GM12878 (cell line): ENCODE measurements around the gene B4GALT1. TPM values are rescaled to one million over a fixed set of nuclear protein-coding genes. Genes with fewer than 3 reads are reported as not detected.

ENCODE experiments used
- ATAC-seq: fragments of 200-7000 bp; cut with Tn5 transposase; 3 replicates; pipeline ENCODE4 v1.9.1; 2020; ENCODE audit warnings: mild to moderate bottlenecking, moderate library complexity
- BruUV-seq: library from RNA; stranded (reverse); fragments of 400-500 nt; replicated peaks from 2 replicates; lab custom pipeline; 2021; lab: Mats Ljungman, UMichigan
- CTCF ChIA-PET: fragments of 300-600 bp; sonication (Branson Sonifier 250); formaldehyde crosslinking; extraction: SDS; loops from one replicate; lab custom pipeline; 2021; ENCODE audit warnings: inconsistent platforms; lab: Yijun Ruan, JAX
- POLR2A ChIA-PET: fragments of 350-600 bp; formaldehyde crosslinking; extraction: SDS; loops from one replicate; lab custom pipeline; 2021; ENCODE audit warnings: inconsistent platforms; lab: Charles Lee
- RAD21 ChIA-PET: fragments of 300-600 bp; sonication (Branson Sonifier 250); formaldehyde crosslinking; loops from one replicate; lab custom pipeline; 2023; ENCODE audit warnings: antibody characterized with exemption; ENCODE audit not compliant: unreplicated experiment; lab: Charles Lee
- SMC1A ChIA-PET: fragments of 300-600 bp; sonication (Branson Sonifier 250); formaldehyde crosslinking; loops from one replicate; lab custom pipeline; 2023; ENCODE audit not compliant: unreplicated experiment, uncharacterized antibody; lab: Charles Lee
- DNase-seq: peaks from one replicate; pipeline ENCODE4 v3.0.0-alpha.2; 2011; ENCODE audit warnings: low read depth, low spot score
- FAIRE-seq: peaks from 3 replicates; lab custom pipeline; 2011; peaks lifted over from hg19 to GRCh38; lab: Jason Lieb, UNC
- H2AFZ ChIP-seq: 2 replicates; pipeline ENCODE4 v1.6.0; 2011; ENCODE audit warnings: low read depth, low read length, control low read depth; ENCODE audit not compliant: control insufficient read depth
- H3K27ac ChIP-seq: 2 replicates; pipeline ENCODE4 v1.5.1; 2011; ENCODE audit warnings: control low read depth; ENCODE audit not compliant: control insufficient read depth, insufficient read depth
- H3K27me3 ChIP-seq, 2 experiments: replicated peaks in 1 of 2; 2 replicates each; pipeline versions ENCODE4 v1.6.0 to v1.6.1; 2011; ENCODE audit warnings: low read length in 1 of 2; ENCODE audit not compliant: control insufficient read depth in 2 of 2, insufficient read depth in 2 of 2
- H3K36me3 ChIP-seq, 2 experiments: 2 replicates each; pipeline ENCODE4 v1.5.1; 2011; ENCODE audit warnings: low read length in 1 of 2; ENCODE audit not compliant: control insufficient read depth in 2 of 2, insufficient read depth in 2 of 2
- H3K4me1 ChIP-seq: 2 replicates; pipeline ENCODE4 v1.6.1; 2011; ENCODE audit warnings: mild to moderate bottlenecking, low read length, moderate library complexity, mixed read lengths; ENCODE audit not compliant: control insufficient read depth, insufficient read depth
- H3K4me2 ChIP-seq: 2 replicates; pipeline ENCODE4 v1.6.0; 2011; ENCODE audit warnings: control low read depth; ENCODE audit not compliant: control insufficient read depth, insufficient read depth
- H3K4me3 ChIP-seq: fragments of 200-600 bp; sonication (generic); 2 replicates; pipeline ENCODE4 v1.5.1; 2016
- H3K79me2 ChIP-seq: 2 replicates; pipeline ENCODE4 v1.6.0; 2011; ENCODE audit warnings: low read length; ENCODE audit not compliant: control insufficient read depth, insufficient read depth
- H3K9ac ChIP-seq: 2 replicates; pipeline ENCODE4 v1.8.0; 2011; ENCODE audit warnings: low read length, control low read depth, mixed read lengths; ENCODE audit not compliant: control insufficient read depth, insufficient read depth
- H3K9me3 ChIP-seq: replicated peaks from 3 replicates; pipeline ENCODE4 v1.5.1; 2011; ENCODE audit warnings: mild to moderate bottlenecking, low read length; ENCODE audit not compliant: control insufficient read depth, insufficient read depth
- H4K20me1 ChIP-seq: 2 replicates; pipeline ENCODE4 v1.6.0; 2011; ENCODE audit not compliant: control insufficient read depth, insufficient read depth
- EED ChIP-seq: sonication (generic); IDR thresholded peaks from 2 replicates; pipeline ENCODE4 v1.6.1; 2016; ENCODE audit warnings: antibody characterized with exemption, low read depth
- FOS ChIP-seq: IDR thresholded peaks from 3 replicates; pipeline ENCODE4 v1.6.1; 2011; ENCODE audit warnings: borderline replicate concordance; ENCODE audit not compliant: insufficient read length; ENCODE audit errors: extremely low read depth
- JUND ChIP-seq: IDR thresholded peaks from 2 replicates; pipeline ENCODE4 v1.6.1; 2012; ENCODE audit warnings: low read depth, mild to moderate bottlenecking, low read length, improper control_type of control experiment, moderate library complexity
- KAT2A ChIP-seq: conservative IDR thresholded peaks from 2 replicates; pipeline ENCODE4 v1.6.1; 2011; ENCODE audit warnings: low read depth, low read length; ENCODE audit not compliant: control insufficient read depth
- KLF5 ChIP-seq: fragments of 450-650 bp; IDR thresholded peaks from 2 replicates; pipeline ENCODE4 v1.6.1; 2014; ENCODE audit warnings: mild to moderate bottlenecking; ENCODE audit not compliant: partially characterized antibody
- SUZ12 ChIP-seq: fragments of 200-600 bp; sonication (generic); IDR thresholded peaks from one replicate; pipeline ENCODE4 v1.6.1; 2018; ENCODE audit warnings: antibody characterized with exemption, mild to moderate bottlenecking; ENCODE audit not compliant: unreplicated experiment
- ZNF274 ChIP-seq: IDR thresholded peaks from one replicate; pipeline ENCODE4 v1.8.0; 2011; ENCODE audit not compliant: insufficient read length, insufficient read depth
- WGBS: methylation state at CpG from one replicate; pipeline ENCODE4 v1.1.6; 2016; ENCODE audit warnings: low lambda C conversion rate; ENCODE audit not compliant: insufficient replicate concordance, insufficient coverage; ENCODE audit errors: missing lambda C conversion rate; 5-methylcytosine and 5-hydroxymethylcytosine counted together
- in situ Hi-C: fragments of 300-500 bp; cut with MboI; formaldehyde crosslinking; loops from 9 replicates; pipeline ENCODE4 v1.14.3; 2018; ENCODE audit warnings: mixed read lengths
- intact Hi-C: fragments of 100-400 bp; cut with micrococcal nuclease; formaldehyde crosslinking; loops from one replicate; pipeline ENCODE4 v1.14.2; 2022; ENCODE audit not compliant: unreplicated experiment
- polyA plus RNA-seq, 11 experiments: library from polyadenylated mRNA; depleted of rRNA in 4 of 11; unstranded in 6 of 11; stranded (reverse) in 5 of 11; fragments of >200 nt; fragmentation: Nextera tagmentation in 4 of 11; fragmentation: Illumina TruSeq in 1 of 11; extraction: Ambion mirVana in 4 of 11; extraction: Trizol in 1 of 11; gene quantifications; 1 replicate in 1 of 11; 2 replicates in 10 of 11; pipeline versions ENCODE4 v1.2.1 to v1.2.3, GENCODE V29; 2011 to 2016; ENCODE audit warnings: inconsistent platforms in 2 of 11, missing spikeins in 2 of 11, low read depth in 1 of 11
- total RNA-seq, 4 experiments: library from RNA; depleted of rRNA in 3 of 4; stranded (reverse); fragments of >200 nt in 3 of 4; fragmentation: Illumina TruSeq in 1 of 4; extraction: Trizol in 1 of 4; gene quantifications; 2 replicates each; pipeline versions ENCODE4 v1.2.1 to v1.2.3, GENCODE V29; 2013 to 2021
- TF ChIP-seq, protein P1 (sequence below): fragments of 450-650 bp; IDR thresholded peaks from 2 replicates; pipeline ENCODE4 v1.6.1; 2017; ENCODE audit warnings: low read depth, mild to moderate bottlenecking, moderate library complexity
- TF ChIP-seq, protein P2 (sequence below): fragments of 450-650 bp; IDR thresholded peaks from 2 replicates; pipeline ENCODE4 v1.6.1; 2017; ENCODE audit warnings: mild to moderate bottlenecking

B4GALT1 gene
- total and polyA plus RNA-seq, 10 of the 15 experiments (the other 5 are each of a cell fraction or from before 2014, with no cell fraction given) = 12.7 to 79.0 (median 41.0) TPM

DNA sequence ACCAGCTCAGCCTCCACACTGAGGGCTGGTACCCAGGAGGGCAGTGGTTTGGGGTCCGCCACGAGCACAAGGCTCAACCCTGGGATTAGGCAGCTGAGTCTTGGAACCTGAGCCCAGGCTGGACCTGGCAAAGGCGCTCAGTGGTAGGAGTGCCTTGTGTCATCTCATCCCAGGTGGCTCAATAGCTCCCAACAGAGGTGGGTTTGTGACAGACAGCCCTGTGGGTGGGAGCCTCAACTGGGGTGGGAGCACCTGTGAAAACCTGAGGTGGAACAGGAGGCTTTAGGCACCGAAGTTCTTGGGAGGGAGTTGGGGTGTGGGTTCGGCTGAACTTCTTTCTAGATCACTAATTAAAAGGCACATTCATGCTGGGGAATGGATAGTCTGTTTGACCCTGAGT, 55.5 kb downstream of the B4GALT1 start:
- no peak for TF ChIP-seq ZNF274
- TF ChIP-seq, protein P1, sequence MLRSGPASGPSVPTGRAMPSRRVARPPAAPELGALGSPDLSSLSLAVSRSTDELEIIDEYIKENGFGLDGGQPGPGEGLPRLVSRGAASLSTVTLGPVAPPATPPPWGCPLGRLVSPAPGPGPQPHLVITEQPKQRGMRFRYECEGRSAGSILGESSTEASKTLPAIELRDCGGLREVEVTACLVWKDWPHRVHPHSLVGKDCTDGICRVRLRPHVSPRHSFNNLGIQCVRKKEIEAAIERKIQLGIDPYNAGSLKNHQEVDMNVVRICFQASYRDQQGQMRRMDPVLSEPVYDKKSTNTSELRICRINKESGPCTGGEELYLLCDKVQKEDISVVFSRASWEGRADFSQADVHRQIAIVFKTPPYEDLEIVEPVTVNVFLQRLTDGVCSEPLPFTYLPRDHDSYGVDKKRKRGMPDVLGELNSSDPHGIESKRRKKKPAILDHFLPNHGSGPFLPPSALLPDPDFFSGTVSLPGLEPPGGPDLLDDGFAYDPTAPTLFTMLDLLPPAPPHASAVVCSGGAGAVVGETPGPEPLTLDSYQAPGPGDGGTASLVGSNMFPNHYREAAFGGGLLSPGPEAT = no peak
- no peak for TF ChIP-seq KLF5
- TF ChIP-seq FOS = no peak
- TF ChIP-seq EED = no peak
- no peak for TF ChIP-seq SUZ12
- TF ChIP-seq KAT2A = no peak
- TF ChIP-seq JUND = no peak
- TF ChIP-seq, protein P2, sequence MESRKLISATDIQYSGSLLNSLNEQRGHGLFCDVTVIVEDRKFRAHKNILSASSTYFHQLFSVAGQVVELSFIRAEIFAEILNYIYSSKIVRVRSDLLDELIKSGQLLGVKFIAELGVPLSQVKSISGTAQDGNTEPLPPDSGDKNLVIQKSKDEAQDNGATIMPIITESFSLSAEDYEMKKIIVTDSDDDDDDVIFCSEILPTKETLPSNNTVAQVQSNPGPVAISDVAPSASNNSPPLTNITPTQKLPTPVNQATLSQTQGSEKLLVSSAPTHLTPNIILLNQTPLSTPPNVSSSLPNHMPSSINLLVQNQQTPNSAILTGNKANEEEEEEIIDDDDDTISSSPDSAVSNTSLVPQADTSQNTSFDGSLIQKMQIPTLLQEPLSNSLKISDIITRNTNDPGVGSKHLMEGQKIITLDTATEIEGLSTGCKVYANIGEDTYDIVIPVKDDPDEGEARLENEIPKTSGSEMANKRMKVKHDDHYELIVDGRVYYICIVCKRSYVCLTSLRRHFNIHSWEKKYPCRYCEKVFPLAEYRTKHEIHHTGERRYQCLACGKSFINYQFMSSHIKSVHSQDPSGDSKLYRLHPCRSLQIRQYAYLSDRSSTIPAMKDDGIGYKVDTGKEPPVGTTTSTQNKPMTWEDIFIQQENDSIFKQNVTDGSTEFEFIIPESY = no peak
- RAD21 ChIA-PET = no interaction called here
- Histone ChIP-seq H3K4me2 (no peak overlapping the region), H3K9me3 (no peaks in the 10 kb centered on the region), H4K20me1 (0 out of 2 replicates have a peak, but pooled peaks cover 4% of the 10 kb centered on the region), H3K79me2 (no peaks in the 10 kb centered on the region; the same call in 1 of the 2 replicates), H3K4me1 (no peaks in the 10 kb centered on the region), H3K27me3 (no peaks in the 10 kb centered on the region), H3K27ac (no peak overlapping the region), H3K36me3 (peaks cover 15 to 32% of the 10 kb centered on the region in 2 experiments), H2AFZ (no peak overlapping the region), H3K9ac (no peak overlapping the region), H3K4me3 (no peak overlapping the region)
- CTCF ChIA-PET = interaction anchor here (1.3 kb wide), 1 partner anchor 25 kb away, joined by 3 read pairs; no protein-coding TSS in a partner anchor
- FAIRE-seq = no peak
- DNase-seq = no peak
- in situ Hi-C loops (no loop called here), intact Hi-C loops (no loop called here)
- SMC1A ChIA-PET = interaction anchor here (0.7 kb wide), 1 partner anchor 96 kb away, joined by 3 read pairs; no protein-coding TSS in a partner anchor
- BruUV-seq = no TSS peak
- no peak for ATAC-seq
- WGBS = 86% methylated on average over 5 of the region's 5 CpGs
- POLR2A ChIA-PET = no interaction called here
